Measurements from ENCODE around the gene GRM5.
"Not testable (repeated sequence)": the region's sequence is repeated elsewhere in the genome, so short reads cannot be mapped to it uniquely, and the experiment has no call there.

GRM5 gene

GRCh38 chr11:88482871-88483301, 582.9 kb downstream of the GRM5 start:
- no peak for DNase-seq

DNA sequence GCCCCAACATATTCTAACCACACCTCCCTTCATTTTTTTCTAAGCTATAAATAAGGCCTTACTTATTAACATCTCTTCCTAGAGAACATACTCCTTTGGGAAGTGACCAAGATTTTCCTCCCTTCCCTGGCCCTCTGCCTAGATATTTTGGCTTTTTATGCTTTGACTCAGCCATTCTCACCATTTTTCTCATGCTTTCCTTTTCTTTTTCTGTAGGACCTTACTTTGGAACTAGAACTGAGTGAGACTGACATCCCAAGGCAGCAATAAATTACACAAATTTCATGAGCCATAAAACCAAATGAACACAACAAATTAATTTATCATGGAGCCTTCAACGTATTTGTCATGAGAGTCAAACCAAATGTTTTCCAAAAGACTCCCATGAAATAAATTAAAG, 585.6 kb downstream of the GRM5 start:
- DNase-seq: no peak

DNA sequence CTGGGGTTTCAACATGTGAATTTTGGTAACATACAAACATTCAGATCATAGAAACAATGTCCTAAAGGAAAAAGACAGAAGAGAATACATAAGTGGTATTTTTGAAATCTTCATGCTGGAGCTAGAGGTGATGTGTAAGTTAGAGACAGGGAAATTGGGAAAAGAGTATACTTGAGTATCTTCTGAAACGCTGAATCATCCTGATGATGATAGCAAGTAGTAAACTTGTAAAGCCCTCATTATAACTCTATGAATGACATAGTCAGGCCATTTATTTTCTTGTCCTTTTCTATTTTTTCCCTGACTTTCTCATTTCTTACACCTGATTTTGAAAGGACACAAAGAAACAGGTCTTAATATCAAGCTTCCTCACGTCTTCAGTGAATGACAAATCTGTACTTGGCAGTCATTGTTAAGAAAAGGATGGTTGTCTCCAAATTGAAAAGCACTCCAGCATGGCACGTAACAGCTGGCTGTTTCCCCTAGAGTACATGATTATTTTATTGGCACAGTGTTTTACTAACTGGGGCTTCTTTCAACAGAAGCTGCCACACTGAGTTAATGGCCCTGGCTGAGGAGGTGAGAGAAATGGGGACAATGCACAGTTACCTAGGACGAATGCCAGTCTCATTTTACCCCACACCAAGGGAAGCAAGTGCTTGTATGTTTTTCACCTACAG, 587.5 kb downstream of the GRM5 start:
- DNase-seq: no peak

GRCh38 chr11:88475991-88476418, 589.8 kb downstream of the GRM5 start:
- no peak for DNase-seq

DNA sequence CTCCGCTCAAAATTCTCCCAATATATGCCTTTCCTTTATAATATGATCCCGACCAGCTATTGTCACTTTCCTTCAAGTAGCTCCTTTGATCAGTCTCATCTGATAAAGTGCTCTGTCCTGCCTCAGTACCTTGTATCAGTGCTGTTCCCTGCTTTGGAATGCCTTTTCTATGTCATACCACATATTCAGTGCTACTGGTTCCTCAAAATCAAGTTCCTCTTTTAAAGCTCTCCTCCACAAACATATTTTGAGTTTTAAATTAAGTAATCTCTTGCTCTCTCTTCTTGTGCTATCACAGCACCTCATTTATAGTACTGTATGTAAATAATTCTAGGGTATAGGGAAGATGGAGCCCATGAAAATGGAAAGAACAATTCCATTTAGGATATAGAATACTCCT, 591.1 kb downstream of the GRM5 start:
- no peak for DNase-seq

DNA sequence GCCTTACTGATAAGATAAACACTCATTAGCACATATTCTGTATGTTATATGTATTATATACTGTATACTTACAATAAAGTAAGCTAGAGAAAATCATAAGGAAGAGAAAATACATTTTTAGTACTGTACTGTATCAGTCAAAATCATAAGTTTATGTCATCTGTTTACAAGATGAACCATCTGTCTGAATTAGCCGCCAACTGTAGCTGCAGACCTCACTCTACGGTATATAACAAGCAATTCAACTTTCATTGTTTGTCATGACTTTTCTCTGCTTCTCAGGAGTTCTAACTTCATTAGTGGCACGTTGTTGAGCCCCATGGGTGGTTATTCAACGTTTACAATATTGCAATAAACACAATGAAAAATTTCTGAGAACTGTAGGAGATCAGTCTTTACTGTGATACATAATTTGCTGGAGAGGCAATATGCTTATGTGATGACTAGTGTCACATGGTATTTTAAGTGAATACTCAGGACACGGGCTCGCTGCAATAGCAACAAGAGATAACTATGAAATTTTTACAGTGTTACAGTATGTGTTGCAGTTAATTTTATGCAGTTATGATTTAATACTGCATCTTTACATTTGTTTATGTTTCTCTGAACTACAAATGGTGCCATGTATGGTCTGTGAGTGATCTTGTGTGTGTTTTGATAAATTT, 596.1 kb downstream of the GRM5 start:
- no peak for DNase-seq

- no peak for DNase-seq
Measured at GRCh38 chr11:88464528-88464927, 601.3 kb downstream of the GRM5 start.

DNA sequence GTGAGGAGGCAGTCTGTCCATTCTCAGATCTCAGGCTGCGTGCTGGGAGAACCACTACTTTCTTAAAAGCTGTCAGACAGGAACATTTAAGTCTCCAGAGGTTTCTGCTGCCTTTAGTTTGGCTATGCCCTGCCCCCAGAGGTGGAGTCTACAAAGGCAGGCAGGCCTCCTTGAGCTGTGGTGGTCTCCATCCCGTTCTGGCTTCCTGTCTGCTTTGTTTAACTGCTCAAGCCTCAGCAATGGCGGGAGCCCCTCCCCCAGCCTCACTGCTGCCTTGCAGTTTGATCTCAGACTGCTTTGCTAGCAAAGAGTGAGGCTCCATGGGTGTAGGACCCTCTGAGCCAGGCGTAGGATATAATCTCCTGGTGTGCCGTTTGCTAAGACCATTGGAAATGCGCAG, 602.5 kb downstream of the GRM5 start:
- not testable (repeated sequence) for DNase-seq

GRCh38 chr11:88458047-88458446, 607.7 kb downstream of the GRM5 start:
- not testable (repeated sequence) for DNase-seq

GRCh38 chr11:88455974-88456373, 609.8 kb downstream of the GRM5 start:
- DNase-seq: no peak

- no peak for DNase-seq
Measured at GRCh38 chr11:88454881-88455280, 610.9 kb downstream of the GRM5 start.
